HG02943 (cell line): Measurements from ENCODE around the gene TXNL4A.
"Not testable (repeated sequence)": the region's sequence is repeated elsewhere in the genome, so short reads cannot be mapped to it uniquely, and the experiment has no call there.

Experiments
- ATAC-seq: cut with Tn5 transposase; IDR thresholded peaks from one replicate; pipeline ENCODE4 v1.9.1; 2021; ENCODE audit warnings: mild to moderate bottlenecking, low read depth, moderate library complexity; ENCODE audit not compliant: unreplicated experiment

The TXNL4A gene

DNA sequence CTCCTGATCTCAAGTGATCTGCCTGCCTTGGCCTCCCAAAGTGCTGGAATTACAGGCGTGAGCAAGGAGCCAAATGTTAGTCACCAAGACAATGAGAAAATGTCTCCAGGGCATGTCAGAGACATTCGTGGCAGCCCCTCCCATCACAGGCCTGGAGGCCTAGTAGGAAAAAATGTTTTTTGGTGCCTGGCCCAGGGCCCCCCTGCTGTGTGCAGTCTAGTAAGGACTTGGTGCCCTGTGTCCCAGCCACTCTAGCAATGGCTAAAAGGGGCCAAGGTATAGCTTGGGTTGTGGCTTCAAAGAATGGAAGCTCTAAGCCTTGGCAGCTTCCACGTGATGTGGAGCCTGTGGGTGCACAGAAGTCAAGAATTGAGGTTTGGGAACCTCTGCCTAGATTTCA, 12.5 kb upstream of the TXNL4A start:
- no peak for ATAC-seq

DNA sequence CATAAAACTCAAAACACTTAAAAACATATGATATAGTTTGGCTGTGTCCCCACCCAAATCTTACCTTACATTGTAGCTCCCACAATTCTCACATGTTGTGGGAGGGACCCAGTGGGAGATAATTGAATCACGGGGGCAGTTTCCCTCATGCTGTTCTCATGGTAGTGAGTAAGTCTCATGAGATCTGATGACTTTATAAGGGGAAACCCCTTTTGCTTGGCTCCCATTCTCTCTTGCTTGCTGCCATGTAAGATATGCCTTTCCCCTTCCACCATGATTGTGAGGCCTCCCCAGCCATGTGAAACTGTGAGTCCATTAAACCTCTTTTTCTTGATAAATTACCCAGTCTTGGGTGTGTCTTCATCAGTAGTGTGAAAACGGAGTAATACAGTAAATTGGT, 11.3 kb upstream of the TXNL4A start:
- not testable (repeated sequence) for ATAC-seq

DNA sequence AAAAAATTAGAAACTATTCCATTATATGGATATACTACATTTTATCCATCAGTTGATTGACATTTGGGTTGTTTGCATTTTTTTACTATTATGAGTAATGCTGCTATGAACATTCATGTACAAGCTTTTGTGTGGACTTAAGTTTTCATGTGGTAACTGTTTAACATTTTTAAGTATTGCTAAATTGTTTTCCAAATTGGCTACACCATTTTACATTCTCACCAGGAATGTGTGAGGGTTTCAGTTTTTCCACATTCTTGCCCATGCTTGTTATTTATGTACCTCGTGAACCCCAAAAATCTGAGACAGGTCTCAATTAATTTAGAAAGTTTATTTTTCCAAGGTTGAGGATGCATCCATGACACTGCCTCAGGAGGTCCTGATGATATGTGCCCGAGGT, 3.1 kb upstream of the TXNL4A start:
- ATAC-seq = no peak

- ATAC-seq = no peak
These were observed 783 bp upstream of the TXNL4A start for GRCh38 chr18:79989195-79989497.

DNA sequence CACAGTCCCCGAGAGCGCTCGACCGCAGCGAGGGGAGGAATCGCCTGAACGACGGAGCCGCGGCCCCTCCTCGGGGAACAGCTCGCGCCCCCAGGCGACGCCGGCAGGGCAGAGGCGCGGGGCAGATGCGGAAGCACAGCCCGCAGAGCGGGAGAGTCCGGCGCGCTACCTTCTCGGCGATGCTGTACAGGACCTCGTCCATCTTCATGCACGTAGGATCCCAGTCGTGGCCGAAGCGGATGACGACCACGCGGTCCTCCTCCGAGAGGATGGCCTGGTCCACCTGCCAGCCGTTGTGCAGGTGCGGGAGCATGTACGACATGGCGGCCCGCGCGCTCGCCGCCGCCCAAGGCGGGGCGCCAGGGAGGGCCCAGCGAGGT, 302 bp downstream of the TXNL4A start:
- ATAC-seq = peak; percentile 64

- ATAC-seq = no peak
These were observed 797 bp downstream of the TXNL4A start for GRCh38 chr18:79987566-79987965.

GRCh38 chr18:79986726-79987125, 1.6 kb downstream of the TXNL4A start:
- no peak for ATAC-seq

DNA sequence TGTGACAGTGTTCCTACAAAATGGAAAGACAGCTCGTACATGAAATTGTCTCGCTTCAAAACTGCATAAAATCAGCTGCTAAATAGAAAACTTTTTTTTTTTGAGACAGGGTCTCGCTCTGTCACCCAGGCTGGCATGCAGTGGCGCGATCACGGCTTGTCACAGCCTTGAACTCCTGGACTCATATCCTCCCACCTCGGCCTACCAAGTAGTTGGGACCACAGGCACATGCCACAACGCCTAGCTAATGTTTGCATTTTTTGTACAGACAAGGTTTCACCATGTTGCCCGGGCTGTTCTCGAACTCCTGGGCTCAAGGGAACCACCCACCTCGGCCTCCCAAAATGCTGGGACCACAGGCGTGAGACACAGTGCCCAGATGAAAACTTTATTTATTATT, 3.2 kb downstream of the TXNL4A start:
- ATAC-seq = no peak

GRCh38 chr18:79983793-79984192, 4.6 kb downstream of the TXNL4A start:
- no peak for ATAC-seq

DNA sequence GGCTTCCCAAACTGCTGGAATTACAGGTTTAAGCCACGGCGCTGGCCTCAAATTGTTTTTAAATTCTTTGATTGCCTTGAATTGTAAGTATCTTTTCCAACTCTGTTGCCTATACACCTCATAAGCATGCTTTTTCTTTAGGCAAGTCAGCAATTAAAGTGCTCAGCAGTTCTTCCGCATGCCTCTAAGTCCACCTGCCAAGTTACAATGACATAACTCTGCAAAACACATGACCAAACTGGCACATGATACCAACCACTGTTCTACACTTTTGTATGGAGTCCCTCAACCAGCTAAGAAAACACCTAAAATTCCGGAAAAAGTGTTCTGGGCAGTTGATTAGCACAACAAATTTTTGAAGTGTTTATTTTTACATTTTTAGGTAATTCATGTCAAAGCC, 5.1 kb downstream of the TXNL4A start:
- no peak for ATAC-seq

GRCh38 chr18:79982736-79983135, 5.6 kb downstream of the TXNL4A start:
- ATAC-seq = no peak

- no peak for ATAC-seq
These were observed 7.8 kb downstream of the TXNL4A start for GRCh38 chr18:79980585-79980984.

DNA sequence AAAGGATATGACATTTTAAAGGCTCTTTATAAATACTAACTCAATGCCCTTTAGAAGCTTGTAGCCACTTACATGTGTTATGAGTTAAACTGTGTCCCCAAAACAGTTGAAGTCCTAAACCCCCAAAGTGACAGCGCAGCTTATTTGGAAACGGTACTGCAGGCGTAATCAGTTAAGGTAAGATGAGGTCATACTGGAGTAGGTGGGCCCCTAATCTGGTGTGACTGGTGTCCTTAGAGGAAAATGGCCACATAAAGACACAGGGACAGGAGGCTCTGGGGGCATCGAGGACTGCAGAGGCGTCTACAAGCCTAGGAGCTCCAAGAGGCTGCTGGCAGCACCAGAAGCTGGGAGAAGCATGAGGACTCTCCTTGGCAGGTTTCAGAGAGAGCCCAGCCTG, 8.5 kb downstream of the TXNL4A start:
- no peak for ATAC-seq

DNA sequence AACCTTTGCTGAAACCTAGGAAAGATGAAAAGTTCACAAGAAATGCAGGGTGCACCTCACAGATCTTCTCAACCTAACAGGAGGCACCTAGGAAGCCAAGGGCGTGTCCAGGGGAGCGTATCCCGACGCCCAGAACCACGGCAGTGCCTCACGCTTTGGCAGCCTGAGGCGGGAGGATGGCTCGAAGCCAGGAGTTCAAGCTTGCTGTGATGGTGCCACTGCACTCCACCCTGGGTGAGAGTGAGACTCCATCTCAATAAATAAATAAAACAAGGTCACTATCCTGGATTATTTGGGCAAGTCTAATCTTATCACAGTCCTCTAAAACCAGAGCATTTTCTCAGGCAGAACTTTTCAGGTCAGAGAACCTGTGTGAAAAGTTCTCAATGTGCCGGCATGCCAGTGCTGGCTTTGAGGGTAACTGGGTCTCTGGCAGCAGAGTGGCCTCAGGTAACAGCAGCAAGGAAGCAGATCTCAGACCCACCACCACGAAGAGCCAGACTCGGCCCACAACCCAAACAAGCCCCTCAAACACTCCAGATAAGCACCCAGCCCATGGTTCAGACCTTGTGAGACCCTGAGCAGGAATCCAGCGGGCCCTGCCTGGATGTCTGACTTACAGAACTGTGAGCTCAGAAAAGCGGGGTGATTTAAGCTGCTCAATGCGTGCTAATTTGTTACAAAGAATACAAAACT, 12.2 kb downstream of the TXNL4A start:
- ATAC-seq = no peak

DNA sequence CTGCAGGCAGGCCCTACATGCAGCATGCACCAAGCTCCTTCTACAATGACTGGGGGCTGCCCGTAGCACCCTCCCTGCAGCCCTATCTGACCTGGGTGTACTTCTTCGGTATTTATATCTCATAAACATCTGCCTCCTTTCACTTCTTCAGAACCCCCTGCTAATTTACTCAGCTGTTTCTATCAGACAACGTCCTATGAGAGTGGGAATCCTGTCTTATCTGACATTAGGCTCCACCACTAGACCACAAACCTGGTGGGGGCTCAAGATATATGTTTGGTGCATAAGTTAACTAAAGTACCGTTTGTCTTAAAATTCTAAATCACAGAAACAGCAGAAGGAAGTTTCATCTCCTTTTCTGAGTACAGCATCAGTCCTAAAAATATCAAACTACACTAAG, 13.3 kb downstream of the TXNL4A start:
- no peak for ATAC-seq

DNA sequence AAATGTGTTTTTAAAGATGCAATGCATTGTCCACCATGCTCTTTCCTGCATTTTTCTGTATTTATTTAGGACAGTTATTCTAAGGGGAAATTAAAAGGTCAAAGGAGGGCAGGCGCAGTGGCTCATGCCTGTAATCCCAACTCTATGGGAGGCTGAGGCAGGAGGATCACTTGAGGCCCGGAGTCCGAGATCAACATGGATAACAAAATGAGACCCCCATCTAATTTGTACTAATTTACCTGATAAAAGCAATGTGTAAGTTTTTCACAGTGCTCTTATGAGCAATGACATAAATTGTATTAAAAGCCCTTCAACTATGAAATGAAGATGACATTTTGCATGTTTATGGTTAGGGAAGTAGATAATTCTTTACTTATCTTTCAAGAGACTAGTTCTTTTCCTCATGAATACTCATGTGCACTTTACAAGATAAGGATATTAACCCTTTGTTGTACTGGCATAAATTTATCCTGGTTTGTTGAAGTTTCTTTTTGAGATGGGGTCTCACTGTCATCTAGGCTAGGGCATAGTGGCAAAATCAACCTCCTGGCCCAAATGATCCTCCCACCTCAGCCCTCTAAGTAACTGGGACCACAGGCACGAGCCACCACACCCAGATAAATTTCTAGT, 14.2 kb downstream of the TXNL4A start:
- ATAC-seq = no peak

GRCh38 chr18:79973517-79973916, 14.8 kb downstream of the TXNL4A start:
- ATAC-seq = no peak

- no peak for ATAC-seq
These were observed 15.6 kb downstream of the TXNL4A start for GRCh38 chr18:79972720-79973119.

- ATAC-seq = no peak
These were observed 16.4 kb downstream of the TXNL4A start for GRCh38 chr18:79971986-79972385.

DNA sequence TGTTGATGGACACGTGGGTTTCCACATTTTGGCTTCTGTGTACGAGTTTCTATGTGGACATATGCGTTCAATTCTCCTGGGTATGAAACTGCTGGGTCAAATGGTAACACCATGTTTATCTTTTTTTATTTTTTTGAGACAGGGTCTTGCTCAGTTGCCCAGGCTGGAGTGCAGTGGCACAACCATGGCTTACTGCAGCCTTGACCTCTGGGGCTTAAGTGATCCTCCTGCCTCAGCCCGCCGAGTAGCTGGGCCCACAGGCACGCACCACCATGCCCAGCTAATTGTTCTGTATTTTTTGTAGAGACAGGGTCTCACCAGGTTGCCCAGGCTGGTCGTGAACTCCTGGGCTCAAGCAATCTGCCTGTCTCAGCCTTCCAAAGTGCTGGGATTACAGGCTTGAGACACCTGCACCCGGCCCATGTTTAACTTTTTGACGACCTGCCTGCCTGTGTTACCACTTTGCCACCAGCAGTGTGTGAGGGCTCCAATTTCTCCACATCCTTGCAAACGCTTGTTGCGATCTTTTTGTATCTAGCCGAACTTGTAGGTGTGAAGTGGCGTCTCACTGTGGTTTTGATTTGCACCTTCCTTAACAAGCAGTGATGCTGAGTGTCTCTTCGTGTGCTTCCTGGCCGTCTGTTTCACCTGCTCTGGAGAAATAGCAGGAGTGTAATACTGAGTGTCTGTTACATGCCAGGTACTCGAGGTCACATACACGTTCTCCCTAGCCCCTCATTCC, 17.0 kb downstream of the TXNL4A start:
- ATAC-seq = no peak

- no peak for ATAC-seq
These were observed 17.8 kb downstream of the TXNL4A start for GRCh38 chr18:79970419-79971133.
